H1 (cell line): ENCODE results near the gene TNFAIP2. TPM values are rescaled to one million over a fixed set of nuclear protein-coding genes. Genes with fewer than 3 reads are reported as not detected.

Experiments used
- CTCF ChIA-PET: fragments of 300-600 bp; sonication (Branson Sonifier 250); formaldehyde crosslinking; loops from one replicate; lab custom pipeline; 2021; ENCODE audit not compliant: partially characterized antibody; lab: Charles Lee
- POLR2A ChIA-PET: fragments of 300-600 bp; sonication (Branson Sonifier 250); formaldehyde crosslinking; loops from one replicate; lab custom pipeline; 2021; ENCODE audit warnings: inconsistent platforms; ENCODE audit not compliant: partially characterized antibody; lab: Charles Lee
- DNase-seq, 2 experiments: peaks; one replicate each; pipeline versions ENCODE4 v3.0.0 to v3.0.0-alpha.2; 2010 to 2022; ENCODE audit warnings: low spot score in 2 of 2, low read depth in 1 of 2, mixed read lengths in 1 of 2
- FAIRE-seq: peaks from 2 replicates; lab custom pipeline; 2011; peaks lifted over from hg19 to GRCh38; lab: Jason Lieb, UNC
- H2AFZ ChIP-seq: 2 replicates; pipeline ENCODE4 v1.8.1; 2012; ENCODE audit warnings: low read length, inconsistent platforms
- H2AK5ac ChIP-seq: 2 replicates; pipeline ENCODE4 v1.6.1; 2013; ENCODE audit warnings: low read depth, low read length
- H2BK120ac ChIP-seq: replicated peaks from 2 replicates; pipeline ENCODE3; 2013; ENCODE audit warnings: low read depth, low read length, inconsistent platforms
- H2BK12ac ChIP-seq: 2 replicates; pipeline ENCODE4 v1.6.1; 2013; ENCODE audit warnings: low read depth, low read length
- H2BK15ac ChIP-seq: 2 replicates; pipeline ENCODE4 v1.6.1; 2013; ENCODE audit warnings: low read length
- H2BK20ac ChIP-seq: 2 replicates; pipeline ENCODE4 v1.6.1; 2013; ENCODE audit warnings: low read length
- H2BK5ac ChIP-seq: 2 replicates; pipeline ENCODE4 v1.6.1; 2013; ENCODE audit warnings: low read depth, low read length
- H3K14ac ChIP-seq: 2 replicates; pipeline ENCODE4 v1.6.1; 2013; ENCODE audit warnings: inconsistent platforms; ENCODE audit not compliant: insufficient read length
- H3K18ac ChIP-seq: 2 replicates; pipeline ENCODE4 v1.6.1; 2013; ENCODE audit warnings: low read length; ENCODE audit errors: extremely low read depth
- H3K23ac ChIP-seq: 2 replicates; pipeline ENCODE4 v1.6.1; 2013; ENCODE audit warnings: inconsistent platforms; ENCODE audit not compliant: insufficient read length
- H3K23me2 ChIP-seq: 2 replicates; pipeline ENCODE4 v1.6.1; 2013; ENCODE audit warnings: low read depth, low read length
- H3K27ac ChIP-seq: 2 replicates; pipeline ENCODE4 v1.6.1; 2011; ENCODE audit warnings: low read depth, low read length, inconsistent platforms
- H3K27me3 ChIP-seq, 4 experiments: replicated peaks in 1 of 4; 1 replicate in 1 of 4; 2 replicates in 3 of 4; pipeline versions ENCODE4 v1.6.1 to v1.8.1; 2011 to 2013; ENCODE audit warnings: low read length in 3 of 4, mild to moderate bottlenecking in 3 of 4, inconsistent platforms in 2 of 4, mixed read lengths in 2 of 4, moderate library complexity in 1 of 4; ENCODE audit not compliant: control insufficient read depth in 3 of 4, insufficient read depth in 3 of 4; ENCODE audit errors: extremely low read depth in 1 of 4
- H3K36me3 ChIP-seq, 4 experiments: 2 replicates each; pipeline versions ENCODE4 v1.6.1 to v1.8.1; 2011 to 2013; ENCODE audit warnings: mild to moderate bottlenecking in 4 of 4, low read length in 3 of 4, moderate library complexity in 2 of 4, control low read depth in 1 of 4, inconsistent platforms in 1 of 4; ENCODE audit not compliant: insufficient read depth in 4 of 4, control insufficient read depth in 2 of 4
- H3K4ac ChIP-seq: replicated peaks from 2 replicates; pipeline ENCODE3; 2013; ENCODE audit warnings: low read length, low read depth, mixed read lengths, inconsistent platforms; ENCODE audit not compliant: insufficient read length
- H3K4me1 ChIP-seq, 4 experiments: replicated peaks in 1 of 4; 1 replicate in 1 of 4; 2 replicates in 3 of 4; pipeline versions ENCODE4 v1.6.1 to v1.8.1; 2011 to 2013; ENCODE audit warnings: low read length in 3 of 4, inconsistent platforms in 2 of 4, mixed read lengths in 1 of 4; ENCODE audit not compliant: insufficient read depth in 4 of 4, control insufficient read depth in 3 of 4
- H3K4me2 ChIP-seq, 2 experiments: 2 replicates each; pipeline versions ENCODE4 v1.6.1 to v1.8.1; 2011 to 2013; ENCODE audit warnings: low read depth in 2 of 2, low read length in 2 of 2, control low read depth in 1 of 2, inconsistent platforms in 1 of 2, mild to moderate bottlenecking in 1 of 2; ENCODE audit not compliant: insufficient read depth in 1 of 2
- H3K4me3 ChIP-seq, 4 experiments: fragments of 200-600, 300-600 bp in 1 of 4; sonication (generic), shearing (Covaris generic), sonication (Bioruptor Twin) in 1 of 4; 2 replicates each; pipeline versions ENCODE4 v1.5.1 to v1.8.1; 2011 to 2016; ENCODE audit warnings: low read length in 4 of 4, low read depth in 3 of 4, control low read depth in 2 of 4, inconsistent platforms in 2 of 4, mild to moderate bottlenecking in 2 of 4, mixed read lengths in 1 of 4, moderate library complexity in 1 of 4; ENCODE audit not compliant: insufficient read depth in 2 of 4; ENCODE audit errors: extremely low read depth in 1 of 4
- H3K56ac ChIP-seq: replicated peaks from 2 replicates; pipeline ENCODE3; 2013; ENCODE audit warnings: low read depth, mild to moderate bottlenecking, mixed read lengths, low read length, inconsistent platforms; ENCODE audit not compliant: insufficient read length
- H3K79me1 ChIP-seq: 2 replicates; pipeline ENCODE4 v1.6.1; 2013; ENCODE audit warnings: low read depth, low read length, control low read depth
- H3K79me2 ChIP-seq, 2 experiments: 2 replicates each; pipeline versions ENCODE4 v1.6.1 to v1.8.1; 2012 to 2013; ENCODE audit warnings: low read length in 2 of 2, mild to moderate bottlenecking in 2 of 2, inconsistent platforms in 1 of 2; ENCODE audit not compliant: insufficient read depth in 2 of 2, control insufficient read depth in 1 of 2
- H3K9ac ChIP-seq, 4 experiments: replicated peaks in 1 of 4; 1 replicate in 1 of 4; 2 replicates in 3 of 4; pipeline versions ENCODE4 v1.6.1 to v1.8.1; 2011 to 2013; ENCODE audit warnings: low read depth in 3 of 4, low read length in 3 of 4, control low read depth in 2 of 4, mild to moderate bottlenecking in 2 of 4, moderate library complexity in 2 of 4, inconsistent platforms in 1 of 4; ENCODE audit errors: extremely low read depth in 1 of 4
- H3K9me3 ChIP-seq, 2 experiments: 2 replicates each; pipeline versions ENCODE4 v1.6.1 to v1.8.1; 2012 to 2013; ENCODE audit warnings: mild to moderate bottlenecking in 2 of 2, moderate library complexity in 2 of 2, control low read depth in 1 of 2, inconsistent platforms in 1 of 2, low read depth in 1 of 2, low read length in 1 of 2, mixed read lengths in 1 of 2; ENCODE audit not compliant: insufficient read depth in 2 of 2
- H4K20me1 ChIP-seq, 2 experiments: replicated peaks in 1 of 2; 2 replicates each; pipeline versions ENCODE3 to v1.8.1; 2011 to 2013; ENCODE audit warnings: inconsistent platforms in 2 of 2, low read length in 2 of 2, mild to moderate bottlenecking in 1 of 2; ENCODE audit not compliant: insufficient read depth in 2 of 2, control insufficient read depth in 1 of 2
- H4K5ac ChIP-seq: 2 replicates; pipeline ENCODE4 v1.6.1; 2013; ENCODE audit warnings: low read length, low read depth, mixed read lengths, inconsistent platforms; ENCODE audit not compliant: insufficient read length
- H4K8ac ChIP-seq: 2 replicates; pipeline ENCODE4 v1.8.0; 2013; ENCODE audit warnings: mild to moderate bottlenecking, moderate library complexity, low read length, inconsistent platforms; ENCODE audit not compliant: insufficient read depth; ENCODE audit errors: extremely low read depth
- H4K91ac ChIP-seq: replicated peaks from 2 replicates; pipeline ENCODE3; 2013; ENCODE audit warnings: low read length, mixed read lengths, inconsistent platforms; ENCODE audit not compliant: insufficient read length
- ATF2 ChIP-seq: IDR thresholded peaks from 2 replicates; pipeline ENCODE4 v1.6.1; 2012; ENCODE audit warnings: low read length, inconsistent platforms
- BACH1 ChIP-seq: IDR thresholded peaks from 2 replicates; pipeline ENCODE4 v1.6.1; 2012; ENCODE audit warnings: low read length, improper control_type of control experiment
- CHD1 ChIP-seq: IDR thresholded peaks from 2 replicates; pipeline ENCODE4 v1.6.1; 2012; ENCODE audit warnings: low read depth, low read length, improper control_type of control experiment
- E2F6 ChIP-seq: IDR thresholded peaks from 2 replicates; pipeline ENCODE4 v1.6.1; 2012; ENCODE audit warnings: inconsistent platforms
- EP300 ChIP-seq, 2 experiments: IDR thresholded peaks; 1 replicate in 1 of 2; 2 replicates in 1 of 2; pipeline ENCODE4 v1.6.1; 2011 to 2012; ENCODE audit warnings: low read depth in 2 of 2, low read length in 2 of 2, mild to moderate bottlenecking in 2 of 2, borderline replicate concordance in 1 of 2, inconsistent platforms in 1 of 2, moderate library complexity in 1 of 2
- HDAC6 ChIP-seq: IDR thresholded peaks from one replicate; pipeline ENCODE4 v1.7.1; 2012; ENCODE audit warnings: low read depth, mild to moderate bottlenecking, inconsistent platforms, low read length, moderate library complexity
- SUZ12 ChIP-seq: fragments of 200-600 bp; sonication (generic); IDR thresholded peaks from 2 replicates; pipeline ENCODE4 v1.6.1; 2012; ENCODE audit warnings: mild to moderate bottlenecking, inconsistent platforms, low read length, moderate library complexity, mixed read lengths
- TBP ChIP-seq: IDR thresholded peaks from 2 replicates; pipeline ENCODE4 v1.6.1; 2011; ENCODE audit warnings: low read depth, low read length, improper control_type of control experiment
- WGBS, 2 experiments: shearing (Covaris generic) in 1 of 2; methylation state at CpG; one replicate each; pipeline versions ENCODE4 v1.1.6 to v1.1.7; 2013 to 2015; ENCODE audit warnings: low lambda C conversion rate in 2 of 2, mixed read lengths in 2 of 2, inconsistent platforms in 1 of 2, low coverage in 1 of 2, missing lambda C conversion rate in 1 of 2; ENCODE audit not compliant: insufficient replicate concordance in 2 of 2, insufficient coverage in 1 of 2, insufficient read length in 1 of 2; ENCODE audit errors: extremely low coverage in 1 of 2, missing lambda C conversion rate in 1 of 2; 5-methylcytosine and 5-hydroxymethylcytosine counted together
- polyA plus RNA-seq, 7 experiments: library from polyadenylated mRNA; depleted of rRNA in 3 of 7; stranded (reverse) in 5 of 7; unstranded in 2 of 7; fragments of >200 nt in 5 of 7; fragments of 200-250 nt in 2 of 7; gene quantifications; 1 replicate in 5 of 7; 2 replicates in 1 of 7; 4 replicates in 1 of 7; pipeline versions ENCODE4 v1.2.1 to v1.2.3, GENCODE V29; 2011 to 2013; ENCODE audit warnings: missing spikeins in 2 of 7, mixed read lengths in 2 of 7
- total RNA-seq: library from RNA; stranded (reverse); fragmentation: NEBNext Ultra II Directional; extraction: Animal tissue kit (Norgen Biotek cat#: 25700); gene quantifications from 2 replicates; pipeline ENCODE4 v1.2.1, GENCODE V29; 2021

Gene TNFAIP2
- total and polyA plus RNA-seq, 2 of the 8 experiments (the other 6 are each of a cell fraction or from before 2014, with no cell fraction given), result 28.3 to 34.5 TPM

- WGBS, 2 experiments, result 79% methylated on average over 62 of the region's 85 CpGs; no CpG with 5 or more reads in 1 of the 2 experiments
- POLR2A ChIA-PET, result interaction anchor here (0.7 to 1.3 kb wide), 5 partner anchors 22 to 198 kb away, joined by 3 to 4 read pairs (median 3); partner anchors contain the start of gene TNFAIP2
- no peak for FAIRE-seq
- no peak for TF ChIP-seq EP300 (IDR thresholded peaks at IDR 0.05; ENCODE audit: borderline replicate concordance in 1 of 2, low read depth in 2 of 2, low read length in 2 of 2)
- TF ChIP-seq SUZ12, result peak; percentile 54; the same call in 1 of the 2 replicates
- TF ChIP-seq E2F6, result peak; percentile 66; the same call in 1 of the 2 replicates
- TF ChIP-seq TBP, result no peak
- no peak for TF ChIP-seq CHD1
- TF ChIP-seq HDAC6, result no peak
- TF ChIP-seq ATF2, result no peak
- no peak for TF ChIP-seq BACH1
Observed at GRCh38 chr14:103101963-103102688, 21.1 kb upstream of the TNFAIP2 start.

More at GRCh38 chr14:103101963-103102688, 21.1 kb upstream of the TNFAIP2 start:
- H3K36me3 ChIP-seq, result no peaks in the 10 kb centered on the region
- no peak overlapping the region for H3K23ac ChIP-seq
- H3K4me1 ChIP-seq, result peaks cover 0 to 31% (median 14%) of the 10 kb centered on the region in 4 experiments; a peak in 6 of 7 replicates
- no peaks in the 10 kb centered on the region for H3K9me3 ChIP-seq
- no peak overlapping the region for H2BK20ac ChIP-seq
- H3K79me1 ChIP-seq, result no peaks in the 10 kb centered on the region
- no peak overlapping the region for H4K5ac ChIP-seq
- H3K27me3 ChIP-seq, result peaks cover 7 to 42% (median 34%) of the 10 kb centered on the region in 4 experiments
- H3K18ac ChIP-seq, result no peak overlapping the region
- no peak overlapping the region for H3K56ac ChIP-seq
- no peak overlapping the region for H3K4ac ChIP-seq
- CTCF ChIA-PET, result interaction anchor here (0.7 to 10.4 kb wide), 6 partner anchors 17 to 191 kb away, joined by 4 to 276 read pairs (median 101); partner anchors contain the start of genes LBHD2 and TNFAIP2
- no peak overlapping the region; the same call in 1 of the 2 replicates for H2AFZ ChIP-seq
- peak overlapping the region; percentile 87 for H4K8ac ChIP-seq
- H2BK12ac ChIP-seq, result peak overlapping the region; percentile 90; the same call in 1 of the 2 replicates
- H3K4me3 ChIP-seq, result peak overlapping the region in 1 of 4 experiments; percentile 28; a peak in 1 of 8 replicates
- peaks cover 0 to 3% of the 10 kb centered on the region in 2 experiments for H4K20me1 ChIP-seq
- H3K79me2 ChIP-seq, result no peaks in the 10 kb centered on the region
- H2BK120ac ChIP-seq, result no peak overlapping the region
- no peak overlapping the region for H3K14ac ChIP-seq
- no peak overlapping the region for H3K27ac ChIP-seq
- peaks cover 3% of the 10 kb centered on the region; the same call in 1 of the 2 replicates for H3K23me2 ChIP-seq
- no peak for DNase-seq
- peak overlapping the region in 1 of 2 experiments; percentile 34; a peak in 1 of 4 replicates for H3K4me2 ChIP-seq
- peak overlapping the region; percentile 85 for H4K91ac ChIP-seq
- H2AK5ac ChIP-seq, result no peak overlapping the region
- no peak overlapping the region for H2BK5ac ChIP-seq
- H3K9ac ChIP-seq, result no peak overlapping the region
- H2BK15ac ChIP-seq, result no peak overlapping the region
